HepG2 (cell line): Measurements from ENCODE around the gene LRIT2. TPM values are rescaled to one million over a fixed set of nuclear protein-coding genes. Genes with fewer than 3 reads are reported as not detected.

Experiments used
- ATAC-seq: fragments of 200-7000 bp; cut with Tn5 transposase; 3 replicates; pipeline ENCODE4 v1.9.1; 2020; ENCODE audit warnings: mild to moderate bottlenecking, moderate library complexity
- BruUV-seq: library from RNA; stranded (reverse); fragments of 400-500 nt; replicated peaks from 2 replicates; lab custom pipeline; 2021; lab: Mats Ljungman, UMichigan
- CTCF ChIA-PET: fragments of 300-600 bp; formaldehyde crosslinking; extraction: SDS; loops from one replicate; lab custom pipeline; 2021; ENCODE audit warnings: low total read pairs, inconsistent platforms, low intra/inter-chr PET ratio; lab: Yijun Ruan, JAX
- POLR2A ChIA-PET: fragments of 350-600 bp; sonication (Branson Sonifier 250); formaldehyde crosslinking; loops from one replicate; lab custom pipeline; 2020; ENCODE audit warnings: antibody characterized with exemption, inconsistent platforms; lab: Yijun Ruan, JAX
- DNase-seq: peaks from one replicate; pipeline ENCODE4 v3.0.0-alpha.2; 2015; ENCODE audit warnings: low spot score
- FAIRE-seq: peaks from 3 replicates; lab custom pipeline; 2011; peaks lifted over from hg19 to GRCh38; lab: Jason Lieb, UNC
- H2AFZ ChIP-seq: one replicate; pipeline ENCODE4 v1.6.1; 2011; ENCODE audit warnings: low read length, inconsistent platforms
- H3K27ac ChIP-seq: fragments of 300-600 bp; 3 replicates; pipeline ENCODE4 v1.8.0; 2011; ENCODE audit warnings: mixed run types, mild to moderate bottlenecking, mixed read lengths, low read length, inconsistent platforms; ENCODE audit not compliant: insufficient read depth; ENCODE audit errors: extremely low read length
- H3K27me3 ChIP-seq, 2 experiments: fragments of 200-600 bp in 1 of 2; 2 replicates in 1 of 2; 3 replicates in 1 of 2; pipeline versions ENCODE4 v1.6.0 to v1.8.0; 2011; ENCODE audit warnings: low read length in 2 of 2, mild to moderate bottlenecking in 2 of 2, moderate library complexity in 2 of 2, inconsistent platforms in 1 of 2; ENCODE audit not compliant: insufficient read depth in 2 of 2, control insufficient read depth in 1 of 2
- H3K36me3 ChIP-seq, 2 experiments: fragments of 200-600 bp in 1 of 2; replicated peaks in 1 of 2; 2 replicates in 1 of 2; 3 replicates in 1 of 2; pipeline versions ENCODE4 v1.5.1 to v1.8.0; 2011; ENCODE audit warnings: low read length in 2 of 2, inconsistent platforms in 1 of 2; ENCODE audit not compliant: insufficient read depth in 2 of 2, control insufficient read depth in 1 of 2
- H3K4me1 ChIP-seq: 2 replicates; pipeline ENCODE4 v1.5.1; 2012; ENCODE audit warnings: low read length, inconsistent platforms; ENCODE audit not compliant: insufficient read depth
- H3K4me2 ChIP-seq: 2 replicates; pipeline ENCODE4 v1.6.0; 2011; ENCODE audit warnings: low read depth, low read length, inconsistent platforms
- H3K4me3 ChIP-seq, 3 experiments: fragments of 200-600 bp in 1 of 3; sonication (generic), shearing (Covaris generic) in 1 of 3; replicated peaks in 1 of 3; 2 replicates each; pipeline ENCODE4 v1.5.1; 2011 to 2016; ENCODE audit warnings: low read length in 3 of 3, inconsistent platforms in 2 of 3, low read depth in 2 of 3, mild to moderate bottlenecking in 2 of 3, control low read depth in 1 of 3, mixed read lengths in 1 of 3; ENCODE audit not compliant: insufficient read depth in 1 of 3
- H3K79me2 ChIP-seq: one replicate; pipeline ENCODE4 v1.6.1; 2011; ENCODE audit warnings: low read length, inconsistent platforms; ENCODE audit not compliant: insufficient read depth
- H3K9ac ChIP-seq: 2 replicates; pipeline ENCODE4 v1.6.0; 2011; ENCODE audit warnings: mild to moderate bottlenecking, low read depth, low read length, inconsistent platforms; ENCODE audit not compliant: insufficient read depth
- H3K9me3 ChIP-seq: 2 replicates; pipeline ENCODE4 v1.5.1; 2012; ENCODE audit warnings: mild to moderate bottlenecking, low read length
- H4K20me1 ChIP-seq: 2 replicates; pipeline ENCODE4 v1.6.0; 2011; ENCODE audit warnings: inconsistent platforms, mild to moderate bottlenecking, low read length, moderate library complexity; ENCODE audit not compliant: insufficient read depth
- ARID5B ChIP-seq: IDR thresholded peaks from 2 replicates; pipeline ENCODE4 v1.4.0; 2020; ENCODE audit warnings: mild to moderate bottlenecking, missing genetic modification reagents
- DRAP1 ChIP-seq: IDR thresholded peaks from 2 replicates; pipeline ENCODE4 v1.6.1; 2016; ENCODE audit warnings: missing genetic modification reagents, missing compliant biosample characterization
- HNRNPL ChIP-seq: fragments of 200-400 bp; formaldehyde crosslinking; IDR thresholded peaks from 2 replicates; pipeline ENCODE4 v1.6.1; 2017; ENCODE audit warnings: mild to moderate bottlenecking, low read depth, low read length
- ISL2 ChIP-seq: sonication (generic); formaldehyde crosslinking; IDR thresholded peaks from 2 replicates; pipeline ENCODE4 v1.5.0; 2020; ENCODE audit warnings: missing genetic modification reagents
- KDM2A ChIP-seq: sonication (generic); formaldehyde crosslinking; IDR thresholded peaks from 2 replicates; pipeline ENCODE4 v1.4.0; 2020; ENCODE audit warnings: low read depth, missing genetic modification reagents, borderline replicate concordance
- NBN ChIP-seq: fragments of 450-650 bp; conservative IDR thresholded peaks from 2 replicates; pipeline ENCODE4 v1.6.1; 2017
- PHF5A ChIP-seq: IDR thresholded peaks from one replicate; pipeline ENCODE4 v1.6.1; 2018; ENCODE audit warnings: low read depth, missing genetic modification reagents; ENCODE audit not compliant: unreplicated experiment
- SMARCE1 ChIP-seq: fragments of 450-650 bp; IDR thresholded peaks from 2 replicates; pipeline ENCODE4 v1.6.1; 2017; ENCODE audit warnings: borderline replicate concordance
- STAG1 ChIP-seq: sonication (generic); formaldehyde crosslinking; IDR thresholded peaks from 2 replicates; pipeline ENCODE4 v1.4.0; 2020; ENCODE audit warnings: missing genetic modification reagents
- TBP ChIP-seq: sonication (generic); formaldehyde crosslinking; IDR thresholded peaks from 2 replicates; pipeline ENCODE4 v1.5.0; 2020; ENCODE audit warnings: missing genetic modification reagents
- TOPORS ChIP-seq: sonication (generic); formaldehyde crosslinking; IDR thresholded peaks from 2 replicates; pipeline ENCODE4 v1.8.0; 2023; ENCODE audit warnings: mild to moderate bottlenecking, missing genetic modification reagents
- ZFP90 ChIP-seq: sonication (generic); formaldehyde crosslinking; IDR thresholded peaks from 2 replicates; pipeline ENCODE4 v1.8.0; 2022; ENCODE audit warnings: missing genetic modification reagents, mild to moderate bottlenecking, inconsistent platforms, borderline replicate concordance
- ZNF232 ChIP-seq: sonication (generic); formaldehyde crosslinking; IDR thresholded peaks from 2 replicates; pipeline ENCODE4 v1.4.0; 2020; ENCODE audit warnings: missing genetic modification reagents, borderline replicate concordance
- ZNF30 ChIP-seq: sonication (generic); formaldehyde crosslinking; IDR thresholded peaks from 2 replicates; pipeline ENCODE4 v1.5.0; 2020; ENCODE audit warnings: mild to moderate bottlenecking, missing genetic modification reagents
- ZNF607 ChIP-seq: sonication (generic); formaldehyde crosslinking; IDR thresholded peaks from 2 replicates; pipeline ENCODE4 v1.5.1; 2020; ENCODE audit warnings: missing genetic modification reagents, mild to moderate bottlenecking, borderline replicate concordance
- ZNF746 ChIP-seq: sonication (generic); formaldehyde crosslinking; IDR thresholded peaks from 2 replicates; pipeline ENCODE4 v1.8.0; 2022; ENCODE audit warnings: mild to moderate bottlenecking, missing genetic modification reagents
- WGBS: methylation state at CpG from one replicate; pipeline ENCODE4 v1.1.6; 2017; ENCODE audit warnings: low lambda C conversion rate; 5-methylcytosine and 5-hydroxymethylcytosine counted together
- in situ Hi-C: cut with HindIII; loops from 2 replicates; pipeline ENCODE4 v1.10.0; 2017; ENCODE audit warnings: low pct_unique_long_range_greater_than_20kb; ENCODE audit not compliant: extremely low pct_ligation_motif_present
- intact Hi-C: fragments of 100-400 bp; cut with micrococcal nuclease; formaldehyde crosslinking; loops from one replicate; pipeline ENCODE4 v1.10.0; 2022; ENCODE audit not compliant: unreplicated experiment
- polyA plus RNA-seq, 8 experiments: library from polyadenylated mRNA; depleted of rRNA in 3 of 8; stranded (reverse) in 7 of 8; unstranded in 1 of 8; fragments of >200 nt; fragmentation: Illumina TruSeq in 4 of 8; extraction: Trizol in 4 of 8; gene quantifications; 2 replicates each; pipeline versions ENCODE4 v1.2.1 to v1.2.3, GENCODE V29; 2011 to 2016; ENCODE audit warnings: low read depth in 4 of 8, missing spikeins in 1 of 8, mixed read lengths in 1 of 8; ENCODE audit not compliant: insufficient read depth in 1 of 8
- total RNA-seq, 5 experiments: library from RNA; depleted of rRNA; stranded (reverse); fragments of >200 nt; fragmentation: Illumina TruSeq; extraction: Trizol; gene quantifications; 2 replicates each; pipeline ENCODE4 v1.2.3, GENCODE V29; 2016; ENCODE audit warnings: low read depth in 1 of 5

The LRIT2 gene
- total and polyA plus RNA-seq, 2 of the 13 experiments (the other 11 are each of a cell fraction or from before 2014, with no cell fraction given) = not detected

- BruUV-seq = no TSS peak
- TF ChIP-seq SMARCE1 (no peak), ZNF746 (CRISPR knock-in tag) (no peak), KDM2A (no peak), ZNF607 (no peak), HNRNPL (no peak), TOPORS (no peak), STAG1 (no peak), ZNF30 (no peak), TBP (CRISPR knock-in tag) (no peak), ARID5B (CRISPR knock-in tag) (no peak), ZFP90 (CRISPR knock-in tag) (no peak), PHF5A (CRISPR knock-in tag) (no peak), ZNF232 (CRISPR knock-in tag) (no peak), NBN (no peak), DRAP1 (CRISPR knock-in tag) (no peak), ISL2 (CRISPR knock-in tag) (no peak)
- DNase-seq = no peak
- Histone ChIP-seq H4K20me1 (no peaks in the 10 kb centered on the region), H3K4me2 (no peak overlapping the region), H3K79me2 (no peaks in the 10 kb centered on the region), H3K36me3 (no peaks in the 10 kb centered on the region), H3K4me3 (no peak overlapping the region), H3K4me1 (peaks cover 18% of the 10 kb centered on the region), H2AFZ (no peak overlapping the region), H3K9me3 (no peaks in the 10 kb centered on the region), H3K27ac (no peak overlapping the region), H3K27me3 (peaks cover 0 to 9% of the 10 kb centered on the region in 2 experiments; a peak in 3 of 5 replicates), H3K9ac (no peak overlapping the region)
- intact Hi-C loops (no loop called here), in situ Hi-C loops (no loop called here)
- FAIRE-seq = no peak
- no peak for ATAC-seq
- ChIA-PET CTCF (no interaction called here), POLR2A (no interaction called here)
- 34% methylated on average over 6 of the region's 6 CpGs for WGBS
These were observed 49.9 kb downstream of the LRIT2 start for GRCh38 chr10:84175436-84175835.
